D341Med (cell line): ENCODE data around the gene EXOC6.
A peak's percentile ranks its signal among the peaks of the same experiment; 100 is the strongest.
"Not testable (repeated sequence)": the region's sequence is repeated elsewhere in the genome, so short reads cannot be mapped to it uniquely, and the experiment has no call there.

Source experiments
- DNase-seq: peaks from one replicate; pipeline ENCODE4 v3.0.0; 2012; ENCODE audit warnings: low spot score

The EXOC6 gene

GRCh38 chr10:92952573-92952972 is 104.3 kb downstream of the EXOC6 start:
- DNase-seq = not testable (repeated sequence)

- DNase-seq = no peak
Observed at GRCh38 chr10:92957223-92958010, 109.1 kb downstream of the EXOC6 start.

GRCh38 chr10:92961638-92962037 is 113.3 kb downstream of the EXOC6 start:
- DNase-seq = no peak

GRCh38 chr10:92965314-92965713 is 117.0 kb downstream of the EXOC6 start:
- DNase-seq = peak; percentile 6

- no peak for DNase-seq
Observed at GRCh38 chr10:92967641-92968040, 119.3 kb downstream of the EXOC6 start.

- no peak for DNase-seq
Observed at GRCh38 chr10:92969151-92969550, 120.8 kb downstream of the EXOC6 start.

GRCh38 chr10:92970301-92971070 is 122.2 kb downstream of the EXOC6 start:
- DNase-seq = no peak

- DNase-seq = no peak
Observed at GRCh38 chr10:92972066-92972870, 123.9 kb downstream of the EXOC6 start.

- no peak for DNase-seq
Observed at GRCh38 chr10:92972886-92973285, 124.6 kb downstream of the EXOC6 start.

- DNase-seq = not testable (repeated sequence)
Observed at GRCh38 chr10:92976278-92976677, 128.0 kb downstream of the EXOC6 start.

GRCh38 chr10:92989250-92989649 is 140.9 kb downstream of the EXOC6 start:
- no peak for DNase-seq

- no peak for DNase-seq
Observed at GRCh38 chr10:92990615-92991014, 142.3 kb downstream of the EXOC6 start.

- DNase-seq = no peak
Observed at GRCh38 chr10:92991513-92991912, 143.2 kb downstream of the EXOC6 start.

- no peak for DNase-seq
Observed at GRCh38 chr10:92993699-92994272, 145.5 kb downstream of the EXOC6 start.

- no peak for DNase-seq
Observed at GRCh38 chr10:92995509-92995908, 147.2 kb downstream of the EXOC6 start.

- DNase-seq = no peak
Observed at GRCh38 chr10:92997620-92998019, 149.3 kb downstream of the EXOC6 start.

- no peak for DNase-seq
Observed at GRCh38 chr10:92999191-92999590, 150.9 kb downstream of the EXOC6 start.

GRCh38 chr10:93006435-93007039 is 158.2 kb downstream of the EXOC6 start:
- DNase-seq = peak; percentile 42

GRCh38 chr10:93015722-93016121 is 167.4 kb downstream of the EXOC6 start:
- no peak for DNase-seq

GRCh38 chr10:93023013-93023650 is 174.8 kb downstream of the EXOC6 start:
- no peak for DNase-seq

GRCh38 chr10:93026072-93026471 is 177.8 kb downstream of the EXOC6 start:
- DNase-seq = no peak
